GM12891 (cell line): Measurements from ENCODE around the gene USP25. TPM values are rescaled to one million over a fixed set of nuclear protein-coding genes. Genes with fewer than 3 reads are reported as not detected.

Experiments
- DNase-seq: peaks from one replicate; pipeline ENCODE4 v3.0.0; 2011; ENCODE audit warnings: low spot score; ENCODE audit not compliant: insufficient read length
- FAIRE-seq: peaks from 2 replicates; lab custom pipeline; 2011; peaks lifted over from hg19 to GRCh38; lab: Jason Lieb, UNC
- PAX5 ChIP-seq: IDR thresholded peaks from 2 replicates; pipeline ENCODE4 v1.6.1; 2011; ENCODE audit warnings: low read length, moderate library complexity, mild to moderate bottlenecking; ENCODE audit not compliant: insufficient read depth, severe bottlenecking
- POLR2A ChIP-seq: IDR thresholded peaks from 2 replicates; pipeline ENCODE4 v1.6.1; 2011; ENCODE audit warnings: low read depth, low read length, control low read depth
- POLR2AphosphoS5 ChIP-seq: IDR thresholded peaks from 2 replicates; pipeline ENCODE4 v1.6.1; 2011; ENCODE audit warnings: low read depth, low read length, control low read depth
- POU2F2 ChIP-seq: IDR thresholded peaks from 2 replicates; pipeline ENCODE4 v1.6.1; 2011; ENCODE audit warnings: low read depth, mild to moderate bottlenecking, control low read depth, low read length, moderate library complexity
- SPI1 ChIP-seq: IDR thresholded peaks from 2 replicates; pipeline ENCODE4 v1.6.1; 2011; ENCODE audit warnings: low read depth, low read length, control low read depth
- TAF1 ChIP-seq: IDR thresholded peaks from 2 replicates; pipeline ENCODE4 v1.6.1; 2011; ENCODE audit warnings: low read depth, low read length, control low read depth
- polyA plus RNA-seq: library from polyadenylated mRNA; unstranded; fragments of >200 nt; gene quantifications from one replicate; pipeline ENCODE4 v1.2.1, GENCODE V29; 2012; ENCODE audit warnings: low read depth, missing spikeins, inconsistent platforms; ENCODE audit not compliant: missing spikeins

USP25 gene
- polyA plus RNA-seq = 9.1 TPM

GRCh38 chr21:15729674-15730483 is at the start of gene USP25:
USP25 (plus strand) TSS chr21:15729982; CDS start chr21:15730394, 412 bp downstream.
- FAIRE-seq (peak; percentile 91), DNase-seq (peak; percentile 80)
- TF ChIP-seq POU2F2 = no peak
- TF ChIP-seq POLR2AphosphoS5 = 0 out of 2 replicates have a peak, but pooled peaks have one; percentile 38
- 0 out of 2 replicates have a peak, but pooled peaks have one; percentile 3 for TF ChIP-seq TAF1
- no peak for TF ChIP-seq POLR2A
- peak; percentile 23 for TF ChIP-seq PAX5
- no peak for TF ChIP-seq SPI1

GRCh38 chr21:15682186-15682895 is 47.4 kb upstream of the USP25 start:
- TF ChIP-seq POLR2A (no peak), SPI1 (no peak), TAF1 (no peak), POU2F2 (no peak), PAX5 (no peak), POLR2AphosphoS5 (no peak)
- no peak for FAIRE-seq
- no peak for DNase-seq

GRCh38 chr21:15682977-15683376 is 46.8 kb upstream of the USP25 start:
- FAIRE-seq (no peak), DNase-seq (no peak)
- TF ChIP-seq POLR2A (no peak), SPI1 (no peak), TAF1 (no peak)

GRCh38 chr21:15686506-15686905 is 43.3 kb upstream of the USP25 start:
- no peak for FAIRE-seq
- no peak for DNase-seq
- TF ChIP-seq POLR2AphosphoS5 = no peak
- no peak for TF ChIP-seq PAX5
- no peak for TF ChIP-seq TAF1
- TF ChIP-seq SPI1 = no peak
- TF ChIP-seq POLR2A = no peak

GRCh38 chr21:15687208-15687607 is 42.6 kb upstream of the USP25 start:
- FAIRE-seq = no peak
- no peak for TF ChIP-seq POLR2A
- no peak for TF ChIP-seq PAX5
- no peak for TF ChIP-seq POLR2AphosphoS5
- TF ChIP-seq TAF1 = no peak
- no peak for TF ChIP-seq SPI1
- no peak for TF ChIP-seq POU2F2

GRCh38 chr21:15688016-15688415 is 41.8 kb upstream of the USP25 start:
- FAIRE-seq (no peak), DNase-seq (no peak)
- TF ChIP-seq POU2F2 (no peak), PAX5 (no peak), TAF1 (no peak), SPI1 (no peak), POLR2AphosphoS5 (no peak), POLR2A (no peak)

More at GRCh38 chr21:15687208-15687607, 42.6 kb upstream of the USP25 start:
- DNase-seq = no peak

- DNase-seq = no peak
- TF ChIP-seq SPI1 = no peak
- no peak for TF ChIP-seq POLR2A
- TF ChIP-seq POU2F2 = no peak
- no peak for TF ChIP-seq PAX5
- TF ChIP-seq POLR2AphosphoS5 = no peak
- no peak for TF ChIP-seq TAF1
- no peak for FAIRE-seq
Observed at GRCh38 chr21:15688809-15689208, 41.0 kb upstream of the USP25 start.

- DNase-seq (no peak), FAIRE-seq (no peak)
- TF ChIP-seq POU2F2 (no peak), SPI1 (no peak), POLR2A (no peak), PAX5 (no peak), TAF1 (no peak), POLR2AphosphoS5 (no peak)
Observed at GRCh38 chr21:15692711-15693110, 37.1 kb upstream of the USP25 start.

GRCh38 chr21:15695241-15695640 is 34.5 kb upstream of the USP25 start:
- TF ChIP-seq POLR2AphosphoS5 (no peak), POLR2A (no peak), SPI1 (no peak), POU2F2 (no peak), PAX5 (no peak), TAF1 (no peak)
- DNase-seq = no peak
- no peak for FAIRE-seq
